ENCODE measurements around the gene DBI. TPM values are rescaled to one million over a fixed set of nuclear protein-coding genes. Genes with fewer than 3 reads are reported as not detected.

The DBI gene
- total and polyA plus RNA-seq, 2 donors (not counting 1 experiment from before 2014, with no cell fraction given), result 128 to 653 TPM

DNA sequence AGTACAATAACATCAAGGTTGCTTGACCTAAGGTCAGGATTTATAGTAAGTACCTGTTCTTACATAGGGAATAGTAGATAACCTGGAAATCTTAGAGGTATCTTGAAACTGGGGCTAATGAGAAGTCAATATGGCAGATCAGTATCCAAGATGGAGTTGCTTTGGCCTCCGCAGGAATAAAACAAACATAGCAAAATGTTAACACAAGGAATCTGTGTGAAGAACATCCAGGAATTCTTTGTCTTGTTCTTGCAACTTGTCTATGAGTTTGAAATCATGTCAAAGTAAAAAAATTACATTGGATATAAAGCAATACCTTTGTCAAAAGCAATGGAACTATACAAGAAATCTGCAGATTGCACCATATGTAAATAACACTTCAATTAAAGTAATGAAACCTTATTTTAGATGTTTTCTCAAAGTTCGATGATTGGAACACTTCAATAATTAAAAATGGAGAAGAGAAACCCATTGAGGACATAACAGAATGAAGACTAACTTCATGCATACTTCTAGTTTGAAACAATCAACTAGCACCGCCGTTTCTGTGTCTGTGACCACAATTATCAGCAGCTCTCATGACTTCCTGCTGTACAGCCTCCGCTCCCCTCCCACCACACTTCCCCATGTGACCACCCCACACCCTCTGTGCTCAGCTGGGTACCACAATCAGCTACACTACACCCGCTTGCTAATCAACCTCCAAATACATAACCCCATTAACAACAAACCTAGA, 27.8 kb upstream of the DBI start:
- no peaks in the 10 kb centered on the region for H3K79me2 ChIP-seq (ENCODE audit: control insufficient read depth, insufficient read depth, low read length)
- no peak overlapping the region for H3K27ac ChIP-seq (ENCODE audit: insufficient read depth, low read length)
- H3K36me3 ChIP-seq (ENCODE audit: control insufficient read depth, insufficient read depth, low read length), result no peaks in the 10 kb centered on the region
- H3K9ac ChIP-seq (ENCODE audit: insufficient read depth, low read length), result no peak overlapping the region
- no peak overlapping the region for H2AFZ ChIP-seq (ENCODE audit: low read length)
- H3K4me1 ChIP-seq (ENCODE audit: control insufficient read depth, extremely low read depth, insufficient read depth, low read length), result no peaks in the 10 kb centered on the region
- no peak overlapping the region for H3K4me3 ChIP-seq (replicated peaks in 1 of 4; ENCODE audit: control extremely low read depth in 1 of 4, insufficient read depth in 1 of 4, low read depth in 3 of 4, low read length in 4 of 4)
- H4K20me1 ChIP-seq (ENCODE audit: control insufficient read depth, extremely low read depth, insufficient read depth, low read length), result no peaks in the 10 kb centered on the region
- H3K9me3 ChIP-seq (ENCODE audit: control insufficient read depth, insufficient read depth, low read depth, low read length), result no peaks in the 10 kb centered on the region
- TF ChIP-seq EZH2 (IDR thresholded peaks at IDR 0.05; ENCODE audit: low read length, missing control alignments), result no peak
- TF ChIP-seq, protein P1, sequence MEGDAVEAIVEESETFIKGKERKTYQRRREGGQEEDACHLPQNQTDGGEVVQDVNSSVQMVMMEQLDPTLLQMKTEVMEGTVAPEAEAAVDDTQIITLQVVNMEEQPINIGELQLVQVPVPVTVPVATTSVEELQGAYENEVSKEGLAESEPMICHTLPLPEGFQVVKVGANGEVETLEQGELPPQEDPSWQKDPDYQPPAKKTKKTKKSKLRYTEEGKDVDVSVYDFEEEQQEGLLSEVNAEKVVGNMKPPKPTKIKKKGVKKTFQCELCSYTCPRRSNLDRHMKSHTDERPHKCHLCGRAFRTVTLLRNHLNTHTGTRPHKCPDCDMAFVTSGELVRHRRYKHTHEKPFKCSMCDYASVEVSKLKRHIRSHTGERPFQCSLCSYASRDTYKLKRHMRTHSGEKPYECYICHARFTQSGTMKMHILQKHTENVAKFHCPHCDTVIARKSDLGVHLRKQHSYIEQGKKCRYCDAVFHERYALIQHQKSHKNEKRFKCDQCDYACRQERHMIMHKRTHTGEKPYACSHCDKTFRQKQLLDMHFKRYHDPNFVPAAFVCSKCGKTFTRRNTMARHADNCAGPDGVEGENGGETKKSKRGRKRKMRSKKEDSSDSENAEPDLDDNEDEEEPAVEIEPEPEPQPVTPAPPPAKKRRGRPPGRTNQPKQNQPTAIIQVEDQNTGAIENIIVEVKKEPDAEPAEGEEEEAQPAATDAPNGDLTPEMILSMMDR (conservative IDR thresholded peaks at IDR 0.05 in 1 of 2, IDR thresholded peaks at IDR 0.05 in 1 of 2; ENCODE audit: low read depth in 1 of 2, low read length in 2 of 2), result no peak
- no peaks in the 10 kb centered on the region for H3K27me3 ChIP-seq (ENCODE audit: control insufficient read depth, insufficient read depth, low read length)
- no peak for DNase-seq (ENCODE audit: low read depth in 2 of 2)
- no peak overlapping the region for H3K4me2 ChIP-seq (ENCODE audit: extremely low read depth, insufficient read depth, low read length)

DNA sequence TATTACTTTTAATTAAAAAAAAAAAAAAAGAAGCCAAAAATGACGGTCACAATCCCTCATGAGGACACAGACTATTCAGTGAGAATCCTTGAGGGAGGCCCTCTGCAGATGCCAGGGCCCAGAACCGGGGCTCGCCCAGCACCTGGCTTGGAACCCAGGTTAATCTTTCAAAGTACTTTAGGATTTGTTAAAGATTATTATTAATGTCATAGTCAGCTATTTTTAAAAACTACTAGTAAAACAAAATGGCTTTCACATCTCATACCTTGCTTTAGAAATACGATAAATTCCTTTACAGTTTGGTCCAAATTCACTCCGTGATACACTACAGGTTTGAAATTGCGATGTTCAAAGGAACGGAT, 27.2 kb upstream of the DBI start:
- H3K9me3 ChIP-seq (ENCODE audit: control insufficient read depth, insufficient read depth, low read depth, low read length), result no peaks in the 10 kb centered on the region
- no peak overlapping the region for H2AFZ ChIP-seq (ENCODE audit: low read length)
- DNase-seq (ENCODE audit: low read depth in 2 of 2), result no peak
- no peaks in the 10 kb centered on the region for H3K27me3 ChIP-seq (ENCODE audit: control insufficient read depth, insufficient read depth, low read length)
- H3K4me2 ChIP-seq (ENCODE audit: extremely low read depth, insufficient read depth, low read length), result no peak overlapping the region
- no peaks in the 10 kb centered on the region for H3K79me2 ChIP-seq (ENCODE audit: control insufficient read depth, insufficient read depth, low read length)
- no peaks in the 10 kb centered on the region for H3K36me3 ChIP-seq (ENCODE audit: control insufficient read depth, insufficient read depth, low read length)
- no peak overlapping the region for H3K9ac ChIP-seq (ENCODE audit: insufficient read depth, low read length)
- H3K27ac ChIP-seq (ENCODE audit: insufficient read depth, low read length), result no peak overlapping the region
- no peak for TF ChIP-seq EZH2 (IDR thresholded peaks at IDR 0.05; ENCODE audit: low read length, missing control alignments)
- TF ChIP-seq, protein P1 (conservative IDR thresholded peaks at IDR 0.05 in 1 of 2, IDR thresholded peaks at IDR 0.05 in 1 of 2; ENCODE audit: low read depth in 1 of 2, low read length in 2 of 2), result no peak
- H4K20me1 ChIP-seq (ENCODE audit: control insufficient read depth, extremely low read depth, insufficient read depth, low read length), result no peaks in the 10 kb centered on the region
- no peak overlapping the region for H3K4me3 ChIP-seq (replicated peaks in 1 of 4; ENCODE audit: control extremely low read depth in 1 of 4, insufficient read depth in 1 of 4, low read depth in 3 of 4, low read length in 4 of 4)
- no peaks in the 10 kb centered on the region for H3K4me1 ChIP-seq (ENCODE audit: control insufficient read depth, extremely low read depth, insufficient read depth, low read length)

DNA sequence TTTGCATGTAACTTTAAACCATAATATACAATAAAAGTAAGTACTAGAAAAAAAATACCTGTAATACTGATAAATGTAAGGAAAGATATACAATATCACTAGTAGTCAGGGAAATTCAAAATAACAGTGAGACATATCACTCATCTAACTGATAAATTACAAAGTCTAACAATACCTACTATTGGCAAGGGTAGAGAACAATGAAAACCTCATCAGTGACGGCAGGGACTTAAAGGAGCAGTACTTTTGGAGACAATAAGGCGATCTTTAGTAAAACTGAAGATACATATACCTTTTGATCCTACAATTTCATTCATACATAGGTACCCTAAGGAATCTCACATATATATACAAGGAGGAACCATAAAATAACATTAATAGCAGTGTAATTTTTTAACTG, 25.1 kb upstream of the DBI start:
- Histone ChIP-seq H4K20me1 (ENCODE audit: control insufficient read depth, extremely low read depth, insufficient read depth, low read length) (no peaks in the 10 kb centered on the region), H3K36me3 (ENCODE audit: control insufficient read depth, insufficient read depth, low read length) (no peaks in the 10 kb centered on the region), H3K4me3 (replicated peaks in 1 of 4; ENCODE audit: control extremely low read depth in 1 of 4, insufficient read depth in 1 of 4, low read depth in 3 of 4, low read length in 4 of 4) (no peak overlapping the region), H3K9me3 (ENCODE audit: control insufficient read depth, insufficient read depth, low read depth, low read length) (no peaks in the 10 kb centered on the region), H3K27me3 (ENCODE audit: control insufficient read depth, insufficient read depth, low read length) (no peaks in the 10 kb centered on the region), H3K79me2 (ENCODE audit: control insufficient read depth, insufficient read depth, low read length) (no peaks in the 10 kb centered on the region), H3K4me1 (ENCODE audit: control insufficient read depth, extremely low read depth, insufficient read depth, low read length) (no peaks in the 10 kb centered on the region), H3K9ac (ENCODE audit: insufficient read depth, low read length) (no peak overlapping the region), H3K4me2 (ENCODE audit: extremely low read depth, insufficient read depth, low read length) (no peak overlapping the region), H2AFZ (ENCODE audit: low read length) (no peak overlapping the region), H3K27ac (ENCODE audit: insufficient read depth, low read length) (no peak overlapping the region)
- no peak for DNase-seq (ENCODE audit: low read depth in 2 of 2)
- TF ChIP-seq EZH2 (IDR thresholded peaks at IDR 0.05; ENCODE audit: low read length, missing control alignments), result no peak
- TF ChIP-seq, protein P1 (conservative IDR thresholded peaks at IDR 0.05 in 1 of 2, IDR thresholded peaks at IDR 0.05 in 1 of 2; ENCODE audit: low read depth in 1 of 2, low read length in 2 of 2), result no peak

Measured in fibroblast of lung (primary cell).